ENCODE measurements around the gene RNU7-1.
A peak's percentile ranks its signal among the peaks of the same experiment; 100 is the strongest.

The RNU7-1 gene

DNA sequence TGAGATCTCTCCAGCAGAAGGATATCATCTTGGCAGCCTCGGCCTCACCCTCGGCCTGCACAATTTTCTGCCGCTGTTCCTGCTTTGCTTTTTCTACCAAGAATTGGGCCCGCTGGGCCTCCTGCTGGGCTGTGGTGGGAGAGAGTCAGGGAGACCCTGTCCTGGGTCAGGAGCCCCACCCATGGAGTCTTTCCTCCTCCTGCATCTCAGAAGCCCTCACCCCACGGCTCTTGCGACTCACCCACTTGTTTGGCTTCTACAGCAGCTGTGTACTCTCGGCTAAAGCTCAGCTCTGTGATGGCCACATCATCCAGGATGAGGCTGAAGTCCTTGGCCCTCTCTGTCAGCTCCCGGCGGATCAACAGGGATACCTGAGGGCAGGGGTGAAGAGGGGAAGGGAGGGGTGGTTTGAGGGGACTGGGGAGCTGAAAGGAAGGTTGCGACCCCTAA lies 24.1 kb downstream of the RNU7-1 start:
- H3K27me3 ChIP-seq (ENCODE audit: low read length), result no peaks in the 10 kb centered on the region
- H3K79me2 ChIP-seq (ENCODE audit: insufficient read depth, low read length), result peaks cover 40% of the 10 kb centered on the region
- no peaks in the 10 kb centered on the region for H3K9me2 ChIP-seq (replicated peaks; ENCODE audit: insufficient read depth, low read length)
- TF ChIP-seq EZH2phosphoT487 (conservative IDR thresholded peaks at IDR 0.05; ENCODE audit: low read length), result no peak
- TF ChIP-seq, protein P1, sequence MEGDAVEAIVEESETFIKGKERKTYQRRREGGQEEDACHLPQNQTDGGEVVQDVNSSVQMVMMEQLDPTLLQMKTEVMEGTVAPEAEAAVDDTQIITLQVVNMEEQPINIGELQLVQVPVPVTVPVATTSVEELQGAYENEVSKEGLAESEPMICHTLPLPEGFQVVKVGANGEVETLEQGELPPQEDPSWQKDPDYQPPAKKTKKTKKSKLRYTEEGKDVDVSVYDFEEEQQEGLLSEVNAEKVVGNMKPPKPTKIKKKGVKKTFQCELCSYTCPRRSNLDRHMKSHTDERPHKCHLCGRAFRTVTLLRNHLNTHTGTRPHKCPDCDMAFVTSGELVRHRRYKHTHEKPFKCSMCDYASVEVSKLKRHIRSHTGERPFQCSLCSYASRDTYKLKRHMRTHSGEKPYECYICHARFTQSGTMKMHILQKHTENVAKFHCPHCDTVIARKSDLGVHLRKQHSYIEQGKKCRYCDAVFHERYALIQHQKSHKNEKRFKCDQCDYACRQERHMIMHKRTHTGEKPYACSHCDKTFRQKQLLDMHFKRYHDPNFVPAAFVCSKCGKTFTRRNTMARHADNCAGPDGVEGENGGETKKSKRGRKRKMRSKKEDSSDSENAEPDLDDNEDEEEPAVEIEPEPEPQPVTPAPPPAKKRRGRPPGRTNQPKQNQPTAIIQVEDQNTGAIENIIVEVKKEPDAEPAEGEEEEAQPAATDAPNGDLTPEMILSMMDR (IDR thresholded peaks at IDR 0.05; ENCODE audit: insufficient read depth, low read length, poor library complexity, severe bottlenecking), result no peak
- no peak overlapping the region for H3K4me2 ChIP-seq (ENCODE audit: low read depth, low read length, poor library complexity, severe bottlenecking)
- no peak overlapping the region for H2AFZ ChIP-seq (ENCODE audit: low read depth, low read length, severe bottlenecking)
- peaks cover 3% of the 10 kb centered on the region; the same call in 1 of the 2 replicates for H4K20me1 ChIP-seq (ENCODE audit: low read depth, low read length)
- no peak overlapping the region for H3K9ac ChIP-seq (ENCODE audit: low read length)
- peaks cover 32% of the 10 kb centered on the region for H3F3A ChIP-seq (ENCODE audit: insufficient read depth)
- no peaks in the 10 kb centered on the region for H3K9me3 ChIP-seq (ENCODE audit: insufficient read depth, low read length)
- no peak overlapping the region for H3K27ac ChIP-seq (ENCODE audit: low read depth, low read length)
- H3K36me3 ChIP-seq (ENCODE audit: low read length), result peaks cover 8% of the 10 kb centered on the region; the same call in 1 of the 2 replicates
- H3K4me3 ChIP-seq (ENCODE audit: insufficient read depth, low read length, poor library complexity, severe bottlenecking), result no peak overlapping the region

DNA sequence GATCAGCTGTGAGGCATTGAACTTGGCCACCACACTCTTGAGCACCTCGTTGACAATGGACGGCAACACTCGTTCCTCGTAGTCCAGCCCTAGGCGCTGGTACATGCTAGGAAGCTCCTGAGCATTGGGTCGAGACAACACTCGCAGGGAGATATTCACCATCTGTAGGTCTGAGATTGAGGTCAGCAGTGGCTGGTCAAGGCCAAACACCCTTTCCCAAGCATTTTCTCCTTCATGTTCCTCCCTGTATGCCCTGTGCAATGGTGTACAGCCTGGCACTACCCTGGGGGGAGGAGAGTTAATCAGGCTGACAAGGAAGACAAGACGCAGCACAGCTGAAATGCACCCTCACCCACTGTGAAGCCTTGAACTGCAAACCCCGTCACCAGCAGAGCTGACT lies 24.8 kb downstream of the RNU7-1 start:
- Histone ChIP-seq H2AFZ (ENCODE audit: low read depth, low read length, severe bottlenecking) (no peak overlapping the region), H3K27ac (ENCODE audit: low read depth, low read length) (no peak overlapping the region; the same call in 1 of the 2 replicates), H4K20me1 (ENCODE audit: low read depth, low read length) (peaks cover 3% of the 10 kb centered on the region; the same call in 1 of the 2 replicates), H3K4me3 (ENCODE audit: insufficient read depth, low read length, poor library complexity, severe bottlenecking) (no peak overlapping the region), H3K9me3 (ENCODE audit: insufficient read depth, low read length) (no peaks in the 10 kb centered on the region), H3K9ac (ENCODE audit: low read length) (peak overlapping the region; percentile 92; the same call in 1 of the 2 replicates), H3K9me2 (replicated peaks; ENCODE audit: insufficient read depth, low read length) (no peaks in the 10 kb centered on the region), H3K4me2 (ENCODE audit: low read depth, low read length, poor library complexity, severe bottlenecking) (peak overlapping the region; percentile 73), H3K27me3 (ENCODE audit: low read length) (no peaks in the 10 kb centered on the region), H3F3A (ENCODE audit: insufficient read depth) (peaks cover 32% of the 10 kb centered on the region), H3K36me3 (ENCODE audit: low read length) (peaks cover 8% of the 10 kb centered on the region; the same call in 1 of the 2 replicates), H3K79me2 (ENCODE audit: insufficient read depth, low read length) (peaks cover 45% of the 10 kb centered on the region)
- no peak for TF ChIP-seq EZH2phosphoT487 (conservative IDR thresholded peaks at IDR 0.05; ENCODE audit: low read length)
- TF ChIP-seq, protein P1 (IDR thresholded peaks at IDR 0.05; ENCODE audit: insufficient read depth, low read length, poor library complexity, severe bottlenecking), result no peak

DNA sequence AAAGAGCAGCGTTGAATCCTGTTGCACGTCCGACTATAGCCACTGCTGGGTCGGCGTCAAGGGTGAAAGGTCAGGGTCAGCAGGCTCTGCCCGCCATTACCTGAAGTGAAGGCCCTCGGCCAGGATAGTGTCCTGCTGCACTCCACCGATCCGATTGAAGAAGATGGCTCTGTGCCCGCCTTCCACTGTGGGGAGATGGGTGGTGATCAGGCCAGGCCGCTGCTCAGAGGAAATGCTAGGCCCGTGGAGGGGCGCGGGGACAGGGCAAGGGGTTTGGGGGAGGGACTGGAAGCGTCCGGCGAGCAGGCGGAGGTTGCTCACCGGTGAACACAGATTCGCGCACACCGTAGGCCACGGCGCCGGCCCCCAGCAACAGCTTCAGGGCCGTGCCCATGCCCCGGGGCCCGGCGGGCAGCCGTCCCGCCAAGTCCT lies 26.5 kb downstream of the RNU7-1 start:
- peak overlapping the region; percentile 96 for H3K4me3 ChIP-seq (ENCODE audit: insufficient read depth, low read length, poor library complexity, severe bottlenecking)
- peak overlapping the region; percentile 92 for H3K9ac ChIP-seq (ENCODE audit: low read length)
- peaks cover 23% of the 10 kb centered on the region for H3F3A ChIP-seq (ENCODE audit: insufficient read depth)
- peaks cover 8% of the 10 kb centered on the region; the same call in 1 of the 2 replicates for H3K36me3 ChIP-seq (ENCODE audit: low read length)
- H3K9me3 ChIP-seq (ENCODE audit: insufficient read depth, low read length), result no peaks in the 10 kb centered on the region
- H3K27me3 ChIP-seq (ENCODE audit: low read length), result no peaks in the 10 kb centered on the region
- H3K27ac ChIP-seq (ENCODE audit: low read depth, low read length), result peak overlapping the region; percentile 32
- no peaks in the 10 kb centered on the region for H3K9me2 ChIP-seq (replicated peaks; ENCODE audit: insufficient read depth, low read length)
- H2AFZ ChIP-seq (ENCODE audit: low read depth, low read length, severe bottlenecking), result no peak overlapping the region
- peaks cover 45% of the 10 kb centered on the region for H3K79me2 ChIP-seq (ENCODE audit: insufficient read depth, low read length)
- TF ChIP-seq, protein P1 (IDR thresholded peaks at IDR 0.05; ENCODE audit: insufficient read depth, low read length, poor library complexity, severe bottlenecking), result no peak
- TF ChIP-seq EZH2phosphoT487 (conservative IDR thresholded peaks at IDR 0.05; ENCODE audit: low read length), result no peak
- peaks cover 3% of the 10 kb centered on the region; the same call in 1 of the 2 replicates for H4K20me1 ChIP-seq (ENCODE audit: low read depth, low read length)
- H3K4me2 ChIP-seq (ENCODE audit: low read depth, low read length, poor library complexity, severe bottlenecking), result peak overlapping the region; percentile 73
